ENCODE measurements around the gene GPR50.

- TF ChIP-seq CTCF (IDR thresholded peaks at IDR 0.05; ENCODE audit: low read depth, low read length) (no peak), EZH2phosphoT487 (IDR thresholded peaks at IDR 0.05; ENCODE audit: low read depth) (no peak)
These were observed 50.6 kb downstream of the GPR50 start for GRCh38 chrX:151226941-151227340.
